Measurements from ENCODE around the gene FXYD3. TPM values are rescaled to one million over a fixed set of nuclear protein-coding genes. Genes with fewer than 3 reads are reported as not detected.

The FXYD3 gene
- polyA plus RNA-seq, 1 donor from 2014 or later, result not detected

DNA sequence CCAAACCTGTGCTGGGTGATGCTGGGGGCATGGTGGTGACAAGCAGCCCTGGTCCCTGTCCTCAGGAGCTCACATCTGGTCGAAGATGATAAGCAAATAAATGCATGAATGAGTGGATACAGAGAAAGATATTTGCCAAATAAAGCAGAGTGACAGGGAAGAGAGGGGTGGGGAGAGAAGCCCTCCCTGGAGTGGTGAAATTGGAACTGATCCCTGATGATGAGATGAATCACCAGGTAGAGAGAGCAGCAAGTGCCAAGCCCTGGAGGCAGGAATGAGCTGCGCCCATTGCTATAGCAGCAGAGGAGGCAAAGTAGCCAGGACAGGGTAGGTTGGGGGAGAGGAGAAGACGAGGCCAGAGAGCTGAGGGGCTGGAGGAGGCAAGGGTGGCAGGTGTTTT, 52.6 kb downstream of the FXYD3 start:
- Histone ChIP-seq H3K9me2 (ENCODE audit: insufficient read depth, low read length) (no peaks in the 10 kb centered on the region), H3K79me2 (replicated peaks; ENCODE audit: insufficient read depth, low read length) (no peaks in the 10 kb centered on the region), H3K27me3 (ENCODE audit: insufficient read depth, low read depth, low read length) (no peaks in the 10 kb centered on the region), H3F3A (ENCODE audit: insufficient read depth, low read length, poor library complexity, severe bottlenecking) (no peaks in the 10 kb centered on the region), H3K9ac (ENCODE audit: low read length) (no peak overlapping the region), H3K4me2 (ENCODE audit: low read length) (no peak overlapping the region), H3K9me3 (ENCODE audit: low read length) (no peaks in the 10 kb centered on the region), H3K36me3 (ENCODE audit: insufficient read depth, low read length) (no peaks in the 10 kb centered on the region), H3K27ac (ENCODE audit: low read length) (no peak overlapping the region), H4K20me1 (ENCODE audit: insufficient read depth) (no peaks in the 10 kb centered on the region), H2AFZ (ENCODE audit: low read depth, low read length) (no peak overlapping the region), H3K4me3 (ENCODE audit: low read length) (no peak overlapping the region)
- TF ChIP-seq MXI1 (conservative IDR thresholded peaks at IDR 0.05; ENCODE audit: poor library complexity, severe bottlenecking), result no peak
- TF ChIP-seq, protein P1, sequence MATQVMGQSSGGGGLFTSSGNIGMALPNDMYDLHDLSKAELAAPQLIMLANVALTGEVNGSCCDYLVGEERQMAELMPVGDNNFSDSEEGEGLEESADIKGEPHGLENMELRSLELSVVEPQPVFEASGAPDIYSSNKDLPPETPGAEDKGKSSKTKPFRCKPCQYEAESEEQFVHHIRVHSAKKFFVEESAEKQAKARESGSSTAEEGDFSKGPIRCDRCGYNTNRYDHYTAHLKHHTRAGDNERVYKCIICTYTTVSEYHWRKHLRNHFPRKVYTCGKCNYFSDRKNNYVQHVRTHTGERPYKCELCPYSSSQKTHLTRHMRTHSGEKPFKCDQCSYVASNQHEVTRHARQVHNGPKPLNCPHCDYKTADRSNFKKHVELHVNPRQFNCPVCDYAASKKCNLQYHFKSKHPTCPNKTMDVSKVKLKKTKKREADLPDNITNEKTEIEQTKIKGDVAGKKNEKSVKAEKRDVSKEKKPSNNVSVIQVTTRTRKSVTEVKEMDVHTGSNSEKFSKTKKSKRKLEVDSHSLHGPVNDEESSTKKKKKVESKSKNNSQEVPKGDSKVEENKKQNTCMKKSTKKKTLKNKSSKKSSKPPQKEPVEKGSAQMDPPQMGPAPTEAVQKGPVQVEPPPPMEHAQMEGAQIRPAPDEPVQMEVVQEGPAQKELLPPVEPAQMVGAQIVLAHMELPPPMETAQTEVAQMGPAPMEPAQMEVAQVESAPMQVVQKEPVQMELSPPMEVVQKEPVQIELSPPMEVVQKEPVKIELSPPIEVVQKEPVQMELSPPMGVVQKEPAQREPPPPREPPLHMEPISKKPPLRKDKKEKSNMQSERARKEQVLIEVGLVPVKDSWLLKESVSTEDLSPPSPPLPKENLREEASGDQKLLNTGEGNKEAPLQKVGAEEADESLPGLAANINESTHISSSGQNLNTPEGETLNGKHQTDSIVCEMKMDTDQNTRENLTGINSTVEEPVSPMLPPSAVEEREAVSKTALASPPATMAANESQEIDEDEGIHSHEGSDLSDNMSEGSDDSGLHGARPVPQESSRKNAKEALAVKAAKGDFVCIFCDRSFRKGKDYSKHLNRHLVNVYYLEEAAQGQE (IDR thresholded peaks at IDR 0.05; ENCODE audit: borderline replicate concordance), result no peak

DNA sequence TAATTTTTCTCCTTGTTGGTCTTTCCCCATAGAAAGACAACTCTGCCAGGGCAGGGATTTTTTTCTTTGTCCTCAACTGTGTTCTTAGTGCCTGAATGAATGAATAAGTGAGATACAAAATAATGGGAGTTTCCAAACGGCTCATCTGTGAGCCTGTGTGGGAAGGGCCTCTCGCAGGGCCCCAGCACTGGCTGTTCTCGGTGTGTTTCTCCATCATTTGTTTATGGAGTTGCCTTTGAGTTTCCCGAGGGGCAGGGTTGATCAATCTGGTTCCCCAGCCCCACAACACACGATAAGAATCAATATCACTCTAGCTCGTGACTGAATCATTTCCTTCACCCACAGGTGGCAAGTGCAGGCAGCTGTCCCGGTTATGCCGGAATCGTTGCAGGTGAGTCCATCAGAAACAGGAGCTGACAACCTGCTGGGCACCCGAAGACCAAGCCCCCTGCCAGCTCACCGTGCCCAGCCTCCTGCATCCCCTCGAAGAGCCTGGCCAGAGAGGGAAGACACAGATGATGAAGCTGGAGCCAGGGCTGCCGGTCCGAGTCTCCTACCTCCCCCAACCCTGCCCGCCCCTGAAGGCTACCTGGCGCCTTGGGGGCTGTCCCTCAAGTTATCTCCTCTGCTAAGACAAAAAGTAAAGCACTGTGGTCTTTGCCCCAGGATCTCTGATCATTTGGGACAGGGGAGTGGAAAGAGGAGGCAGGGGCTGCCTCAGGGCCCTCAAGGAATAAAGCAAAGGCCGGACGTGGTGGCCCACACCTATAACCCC, 53.8 kb downstream of the FXYD3 start:
- no peak for TF ChIP-seq POLR2AphosphoS5 (IDR thresholded peaks at IDR 0.05)
- TF ChIP-seq EZH2 (IDR thresholded peaks at IDR 0.05; ENCODE audit: borderline replicate concordance, insufficient read depth, low read length, poor library complexity, severe bottlenecking), result no peak
- TF ChIP-seq SMC3 (conservative IDR thresholded peaks at IDR 0.05; ENCODE audit: poor library complexity), result no peak
- no peak for TF ChIP-seq EP300 (conservative IDR thresholded peaks at IDR 0.05; ENCODE audit: poor library complexity, severe bottlenecking)
- TF ChIP-seq CTCF (IDR thresholded peaks at IDR 0.05; ENCODE audit: poor library complexity, severe bottlenecking), result no peak
- no peak for TF ChIP-seq MXI1 (conservative IDR thresholded peaks at IDR 0.05; ENCODE audit: poor library complexity, severe bottlenecking)
- TF ChIP-seq, protein P1 (IDR thresholded peaks at IDR 0.05; ENCODE audit: borderline replicate concordance), result no peak
- TF ChIP-seq RAD21 (conservative IDR thresholded peaks at IDR 0.05), result no peak
- TF ChIP-seq TAF1 (IDR thresholded peaks at IDR 0.05; ENCODE audit: low read depth), result no peak
- no peaks in the 10 kb centered on the region for H3K27me3 ChIP-seq (ENCODE audit: insufficient read depth, low read depth, low read length)
- no peak overlapping the region for H3K9ac ChIP-seq (ENCODE audit: low read length)
- H3K4me3 ChIP-seq (ENCODE audit: low read length), result no peak overlapping the region
- H3F3A ChIP-seq (ENCODE audit: insufficient read depth, low read length, poor library complexity, severe bottlenecking), result no peaks in the 10 kb centered on the region
- no peak overlapping the region for H3K27ac ChIP-seq (ENCODE audit: low read length)
- H3K9me2 ChIP-seq (ENCODE audit: insufficient read depth, low read length), result no peaks in the 10 kb centered on the region
- H3K36me3 ChIP-seq (ENCODE audit: insufficient read depth, low read length), result no peaks in the 10 kb centered on the region
- no peaks in the 10 kb centered on the region for H3K79me2 ChIP-seq (replicated peaks; ENCODE audit: insufficient read depth, low read length)
- no peak overlapping the region for H3K4me2 ChIP-seq (ENCODE audit: low read length)
- H2AFZ ChIP-seq (ENCODE audit: low read depth, low read length), result no peak overlapping the region
- H3K9me3 ChIP-seq (ENCODE audit: low read length), result no peaks in the 10 kb centered on the region
- H4K20me1 ChIP-seq (ENCODE audit: insufficient read depth), result no peaks in the 10 kb centered on the region
